Measurements from ENCODE around the gene APOD.

APOD gene

DNA sequence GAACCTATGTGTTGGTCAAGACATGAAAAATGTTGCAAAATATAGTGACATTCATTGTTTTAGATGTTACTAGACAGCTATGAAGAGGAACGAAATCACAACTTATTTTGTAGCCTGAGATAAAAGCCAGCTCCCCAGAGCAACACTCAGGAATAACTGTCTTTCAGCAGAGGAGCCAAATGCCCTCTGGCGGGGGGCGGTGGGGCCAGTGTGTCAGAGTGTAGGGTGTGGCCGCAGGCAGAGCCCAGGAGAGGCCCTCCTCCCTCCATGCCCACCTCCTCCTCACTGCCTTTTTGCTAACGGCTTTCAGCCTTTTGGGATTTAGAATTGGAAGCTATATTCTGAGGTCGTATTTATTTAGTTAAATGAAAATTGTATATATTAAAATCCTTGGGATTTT is 16.9 kb downstream of the APOD start:
- Histone ChIP-seq H3K4me1 (ENCODE audit: control insufficient read depth in 1 of 2, insufficient read depth in 1 of 2, low read depth in 1 of 2, low read length in 1 of 2) (no peaks in the 10 kb centered on the region), H3K27ac (no peak overlapping the region), H3K36me3 (no peaks in the 10 kb centered on the region), H3K9me3 (no peaks in the 10 kb centered on the region), H3K27me3 (peaks cover 42% of the 10 kb centered on the region), H3K4me3 (ENCODE audit: low read depth in 1 of 2, low read length in 1 of 2) (no peak overlapping the region)
- TF ChIP-seq, protein P1, sequence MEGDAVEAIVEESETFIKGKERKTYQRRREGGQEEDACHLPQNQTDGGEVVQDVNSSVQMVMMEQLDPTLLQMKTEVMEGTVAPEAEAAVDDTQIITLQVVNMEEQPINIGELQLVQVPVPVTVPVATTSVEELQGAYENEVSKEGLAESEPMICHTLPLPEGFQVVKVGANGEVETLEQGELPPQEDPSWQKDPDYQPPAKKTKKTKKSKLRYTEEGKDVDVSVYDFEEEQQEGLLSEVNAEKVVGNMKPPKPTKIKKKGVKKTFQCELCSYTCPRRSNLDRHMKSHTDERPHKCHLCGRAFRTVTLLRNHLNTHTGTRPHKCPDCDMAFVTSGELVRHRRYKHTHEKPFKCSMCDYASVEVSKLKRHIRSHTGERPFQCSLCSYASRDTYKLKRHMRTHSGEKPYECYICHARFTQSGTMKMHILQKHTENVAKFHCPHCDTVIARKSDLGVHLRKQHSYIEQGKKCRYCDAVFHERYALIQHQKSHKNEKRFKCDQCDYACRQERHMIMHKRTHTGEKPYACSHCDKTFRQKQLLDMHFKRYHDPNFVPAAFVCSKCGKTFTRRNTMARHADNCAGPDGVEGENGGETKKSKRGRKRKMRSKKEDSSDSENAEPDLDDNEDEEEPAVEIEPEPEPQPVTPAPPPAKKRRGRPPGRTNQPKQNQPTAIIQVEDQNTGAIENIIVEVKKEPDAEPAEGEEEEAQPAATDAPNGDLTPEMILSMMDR (IDR thresholded peaks at IDR 0.05), result no peak

DNA sequence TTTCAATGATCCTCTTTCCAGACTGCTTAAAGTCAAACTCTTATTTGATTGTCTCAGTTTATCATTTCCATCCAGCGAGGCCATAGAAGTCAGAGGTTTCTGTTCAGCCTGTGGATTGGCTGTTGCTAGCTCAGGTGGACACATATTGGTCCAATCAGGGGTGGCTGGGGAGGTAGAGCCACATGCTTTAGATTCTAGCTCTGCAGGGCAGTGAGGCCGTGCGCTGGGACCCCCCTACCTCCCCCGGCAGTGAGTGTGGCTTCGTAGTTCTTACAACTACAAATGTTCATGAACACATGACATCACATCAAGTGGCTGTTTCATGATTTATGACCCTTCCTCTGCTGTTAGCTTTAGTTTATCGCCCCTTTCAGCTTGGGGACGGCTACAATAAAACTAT is 18.0 kb downstream of the APOD start:
- Histone ChIP-seq H3K4me3 (ENCODE audit: low read depth in 1 of 2, low read length in 1 of 2) (no peak overlapping the region), H3K27me3 (peaks cover 42% of the 10 kb centered on the region), H3K9me3 (no peaks in the 10 kb centered on the region), H3K36me3 (no peaks in the 10 kb centered on the region), H3K4me1 (ENCODE audit: control insufficient read depth in 1 of 2, insufficient read depth in 1 of 2, low read depth in 1 of 2, low read length in 1 of 2) (no peaks in the 10 kb centered on the region), H3K27ac (no peak overlapping the region)
- TF ChIP-seq, protein P1 (IDR thresholded peaks at IDR 0.05), result no peak

DNA sequence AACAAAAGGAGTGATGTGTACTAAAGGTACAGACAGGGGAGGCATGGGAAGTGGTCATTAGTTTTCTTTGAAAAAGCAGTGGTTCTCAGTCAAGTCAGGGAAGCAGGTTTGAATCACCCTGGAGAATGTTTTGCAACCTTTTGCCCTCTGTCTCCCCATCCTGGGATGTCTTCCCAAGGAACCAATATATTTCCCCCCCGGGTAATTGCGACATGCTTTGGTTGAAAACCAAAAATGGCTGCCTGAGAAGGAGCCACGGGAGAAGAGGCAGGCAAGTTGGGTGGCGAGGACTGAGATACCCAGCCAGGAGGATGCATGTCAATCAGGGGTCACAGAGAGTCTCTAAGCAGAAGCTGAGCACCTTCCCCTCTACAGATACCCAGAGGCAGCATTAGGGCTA is 20.4 kb downstream of the APOD start:
- Histone ChIP-seq H3K4me3 (ENCODE audit: low read depth in 1 of 2, low read length in 1 of 2) (no peak overlapping the region), H3K4me1 (ENCODE audit: control insufficient read depth in 1 of 2, insufficient read depth in 1 of 2, low read depth in 1 of 2, low read length in 1 of 2) (no peaks in the 10 kb centered on the region), H3K36me3 (no peaks in the 10 kb centered on the region), H3K9me3 (no peaks in the 10 kb centered on the region), H3K27ac (no peak overlapping the region), H3K27me3 (peaks cover 44% of the 10 kb centered on the region)
- TF ChIP-seq, protein P1 (IDR thresholded peaks at IDR 0.05), result no peak

DNA sequence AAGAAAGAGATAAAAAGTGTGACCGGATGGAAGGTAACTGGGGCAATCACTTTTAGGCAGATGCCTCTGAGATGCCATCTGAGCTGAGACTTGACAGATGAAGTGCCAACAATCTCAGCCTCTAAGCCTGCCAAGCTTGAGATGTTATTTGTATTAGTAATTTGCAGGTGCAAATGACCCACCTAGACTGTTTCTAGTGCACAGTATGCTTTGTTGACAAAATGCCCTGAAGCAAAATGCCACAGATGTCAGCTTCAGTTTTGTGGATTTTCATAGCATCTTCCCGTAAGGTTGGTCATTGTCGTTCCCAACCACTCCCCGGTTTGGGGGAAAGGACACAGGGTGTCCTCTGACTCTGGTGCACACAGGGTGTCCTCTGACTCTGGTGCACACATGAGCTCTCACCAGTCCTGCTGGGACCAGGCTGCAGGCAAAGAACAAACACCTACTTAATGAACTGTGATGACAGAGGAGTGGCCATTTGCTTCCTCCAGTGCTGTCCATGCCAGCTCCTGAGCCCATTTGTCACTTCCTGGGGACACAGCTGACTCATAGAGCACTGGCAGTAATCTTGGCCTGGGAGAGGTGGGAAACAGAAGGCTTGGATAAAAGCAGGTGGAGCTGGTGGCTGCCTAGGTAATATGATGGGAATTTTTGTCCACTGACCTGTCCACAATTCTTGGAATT is 23.9 kb downstream of the APOD start:
- TF ChIP-seq, protein P1 (IDR thresholded peaks at IDR 0.05), result no peak
- no peaks in the 10 kb centered on the region for H3K36me3 ChIP-seq
- peaks cover 36% of the 10 kb centered on the region for H3K27me3 ChIP-seq

DNA sequence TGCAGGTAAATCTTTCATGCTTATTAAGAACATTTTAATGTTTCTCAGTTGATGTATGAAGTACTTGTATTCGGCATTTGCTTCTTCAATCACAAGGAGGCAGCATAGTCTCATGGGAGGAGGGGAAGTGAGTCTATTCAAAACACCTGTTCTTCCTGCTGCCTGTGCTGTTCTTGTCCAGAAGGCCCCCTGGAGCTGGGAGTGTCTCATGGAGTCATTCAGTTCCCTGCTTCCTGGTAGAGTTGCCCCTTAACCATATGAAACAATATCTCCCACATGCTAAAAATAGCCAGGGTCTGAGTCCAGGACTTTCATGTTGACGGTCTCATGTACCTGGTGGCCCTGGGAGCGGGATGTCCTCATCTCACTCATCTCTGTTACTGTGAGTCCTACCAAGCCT is 25.1 kb downstream of the APOD start:
- TF ChIP-seq, protein P1 (IDR thresholded peaks at IDR 0.05), result no peak
- Histone ChIP-seq H3K9me3 (no peaks in the 10 kb centered on the region), H3K27me3 (peaks cover 38% of the 10 kb centered on the region), H3K27ac (no peak overlapping the region), H3K4me3 (ENCODE audit: low read depth in 1 of 2, low read length in 1 of 2) (no peak overlapping the region), H3K36me3 (no peaks in the 10 kb centered on the region), H3K4me1 (ENCODE audit: control insufficient read depth in 1 of 2, insufficient read depth in 1 of 2, low read depth in 1 of 2, low read length in 1 of 2) (no peaks in the 10 kb centered on the region)

More for the DNA sequence above, 23.9 kb downstream of the APOD start:
- no peak overlapping the region for H3K27ac ChIP-seq
- no peaks in the 10 kb centered on the region for H3K9me3 ChIP-seq
- no peak overlapping the region for H3K4me3 ChIP-seq (ENCODE audit: low read depth in 1 of 2, low read length in 1 of 2)
- no peaks in the 10 kb centered on the region for H3K4me1 ChIP-seq (ENCODE audit: control insufficient read depth in 1 of 2, insufficient read depth in 1 of 2, low read depth in 1 of 2, low read length in 1 of 2)
